GM12801 (cell line): ENCODE measurements around the gene PCDH15.

Experiments used
- CTCF ChIP-seq: IDR thresholded peaks from one replicate; pipeline ENCODE4 v1.5.1; 2011; ENCODE audit warnings: control low read depth; ENCODE audit not compliant: insufficient read length; ENCODE audit errors: extremely low read depth

PCDH15 gene

GRCh38 chr10:53864846-53865245 lies 936.2 kb downstream of the PCDH15 start:
- TF ChIP-seq CTCF = no peak

- no peak for TF ChIP-seq CTCF
Observed at GRCh38 chr10:53852450-53853175, 948.4 kb downstream of the PCDH15 start.

GRCh38 chr10:53846809-53847208 lies 954.2 kb downstream of the PCDH15 start:
- TF ChIP-seq CTCF = no peak

- TF ChIP-seq CTCF = no peak
Observed at GRCh38 chr10:53843736-53844362, 957.2 kb downstream of the PCDH15 start.

- TF ChIP-seq CTCF = no peak
Observed at GRCh38 chr10:53841483-53842145, 959.4 kb downstream of the PCDH15 start.

- TF ChIP-seq CTCF = no peak
Observed at GRCh38 chr10:53840653-53841052, 960.4 kb downstream of the PCDH15 start.

- no peak for TF ChIP-seq CTCF
Observed at GRCh38 chr10:53839440-53840039, 961.5 kb downstream of the PCDH15 start.
